Central memory CD8-positive, alpha-beta T cell (primary cell): Measurements from ENCODE around the gene OR52J3.
"Not testable (repeated sequence)": the region's sequence is repeated elsewhere in the genome, so short reads cannot be mapped to it uniquely, and the experiment has no call there.

ENCODE experiments used
- ATAC-seq: fragments of 150-1000 bp; cut with Tn5 transposase; replicated peaks from 2 replicates; pipeline ENCODE4 v1.10.0; 2022; ENCODE audit warnings: mild to moderate bottlenecking, moderate FRiP score, moderate number of reproducible peaks; ENCODE audit not compliant: poor library complexity, severe bottlenecking; ENCODE audit errors: extremely low read depth
- DNase-seq, 2 donors: peaks; one replicate each; pipeline ENCODE4 v3.0.0; 2021; ENCODE audit warnings: low spot score in 2 of 2
- H3K27ac Mint-ChIP-seq: one replicate; pipeline ENCODE4 v1.8.0; 2022; ENCODE audit warnings: low read depth, mild to moderate bottlenecking, moderate library complexity, mixed read lengths
- H3K27me3 Mint-ChIP-seq: one replicate; pipeline ENCODE4 v1.8.0; 2022; ENCODE audit warnings: mixed read lengths
- H3K36me3 Mint-ChIP-seq: one replicate; pipeline ENCODE4 v1.8.0; 2022; ENCODE audit warnings: mild to moderate bottlenecking, moderate library complexity, mixed read lengths; ENCODE audit not compliant: insufficient read depth
- H3K4me1 Mint-ChIP-seq: one replicate; pipeline ENCODE4 v1.8.0; 2022; ENCODE audit warnings: mixed read lengths
- H3K4me3 Mint-ChIP-seq: one replicate; pipeline ENCODE4 v1.8.0; 2022; ENCODE audit warnings: mild to moderate bottlenecking, moderate library complexity, mixed read lengths
- H3K9me3 Mint-ChIP-seq: one replicate; pipeline ENCODE4 v1.8.0; 2022; ENCODE audit warnings: mixed read lengths

Gene OR52J3

GRCh38 chr11:5058679-5059078 is 12.4 kb downstream of the OR52J3 start:
- H3K4me3 Mint-ChIP-seq, DNase-seq, ATAC-seq, H3K9me3 Mint-ChIP-seq, H3K36me3 Mint-ChIP-seq, H3K27ac Mint-ChIP-seq, H3K4me1 Mint-ChIP-seq: not testable (repeated sequence)
- peaks cover 19% of the 10 kb centered on the region for H3K27me3 Mint-ChIP-seq

GRCh38 chr11:5059391-5059790 is 13.1 kb downstream of the OR52J3 start, which contains the start of gene OR52E2:
Gene OR52E2 (minus strand): TSS chr11:5059627. CDS start chr11:5059627, 0 bp downstream.
- ATAC-seq (no peak), DNase-seq (no peak)
- H3K36me3 Mint-ChIP-seq, result no peaks in the 10 kb centered on the region
- H3K27me3 Mint-ChIP-seq, result peaks cover 19% of the 10 kb centered on the region
- no peak within 1 kb of the TSS for H3K4me3 Mint-ChIP-seq
- no peaks in the 10 kb centered on the region for H3K4me1 Mint-ChIP-seq
- no peak within 1 kb of the TSS for H3K27ac Mint-ChIP-seq
- H3K9me3 Mint-ChIP-seq, result peaks cover 5% of the 10 kb centered on the region

DNA sequence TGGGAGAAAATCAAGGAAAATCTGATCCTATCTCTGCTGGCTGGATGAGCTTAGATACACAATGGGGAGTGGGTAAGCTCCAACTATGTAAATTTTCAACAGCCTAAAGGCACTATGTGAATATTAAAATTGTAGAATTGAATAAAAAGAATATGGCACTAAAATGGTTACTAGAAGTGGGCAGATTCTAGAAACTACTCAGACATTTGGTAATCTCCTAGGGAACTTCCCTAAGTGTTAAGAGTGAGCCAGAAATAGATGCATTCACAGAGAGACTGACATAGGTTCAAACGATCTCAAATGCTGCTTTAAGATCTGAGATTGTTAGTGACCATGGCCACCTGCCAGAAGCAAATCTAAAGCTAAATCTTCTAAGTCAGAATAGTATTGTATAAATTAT is 18.7 kb downstream of the OR52J3 start:
- H3K27ac Mint-ChIP-seq, result no peak overlapping the region
- no peak for DNase-seq

GRCh38 chr11:5069272-5069671 is 22.9 kb downstream of the OR52J3 start, which contains the start of gene OR52E1:
Gene OR52E1 (plus strand): TSS chr11:5069572.
- Mint-ChIP-seq H3K4me1 (no peaks in the 10 kb centered on the region), H3K27ac (no peak within 1 kb of the TSS), H3K36me3 (peaks cover 1% of the 10 kb centered on the region), H3K9me3 (no peaks in the 10 kb centered on the region), H3K4me3 (no peak within 1 kb of the TSS), H3K27me3 (no peaks in the 10 kb centered on the region)
- no peak for ATAC-seq
- DNase-seq, result no peak

More for the DNA sequence above, 18.7 kb downstream of the OR52J3 start:
- no peak overlapping the region for H3K4me3 Mint-ChIP-seq
- H3K36me3 Mint-ChIP-seq, result peaks cover 1% of the 10 kb centered on the region
- H3K4me1 Mint-ChIP-seq, result no peaks in the 10 kb centered on the region
- H3K27me3 Mint-ChIP-seq, result no peaks in the 10 kb centered on the region
- no peak for ATAC-seq
- no peaks in the 10 kb centered on the region for H3K9me3 Mint-ChIP-seq

DNA sequence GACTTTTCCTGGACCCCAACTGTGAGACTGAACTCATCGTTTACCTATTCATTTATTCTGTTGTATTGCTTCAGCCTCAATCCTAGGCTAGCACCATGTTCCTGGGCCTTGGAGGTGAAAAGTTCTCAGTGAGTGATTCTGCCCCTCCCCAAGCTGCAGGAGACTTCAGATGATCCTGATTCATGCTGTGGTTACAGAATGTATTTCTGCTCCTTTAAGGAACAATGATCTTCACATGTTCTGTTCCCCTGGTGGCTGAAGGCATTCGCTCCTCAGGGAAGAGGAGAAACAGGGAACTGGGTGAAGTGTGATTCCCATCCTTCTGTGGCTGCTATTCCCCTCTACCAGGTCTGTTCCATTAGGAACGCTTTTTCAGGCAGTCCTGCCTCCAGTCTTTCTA is 25.5 kb downstream of the OR52J3 start:
- Mint-ChIP-seq H3K9me3 (no peaks in the 10 kb centered on the region), H3K27ac (no peak overlapping the region), H3K27me3 (no peaks in the 10 kb centered on the region), H3K4me1 (no peaks in the 10 kb centered on the region), H3K36me3 (peaks cover 1% of the 10 kb centered on the region), H3K4me3 (no peak overlapping the region)
- DNase-seq (no peak), ATAC-seq (no peak)

GRCh38 chr11:5081405-5081804 is 35.1 kb downstream of the OR52J3 start:
- no peak for ATAC-seq
- Mint-ChIP-seq H3K27ac (no peak overlapping the region), H3K9me3 (no peaks in the 10 kb centered on the region), H3K36me3 (no peaks in the 10 kb centered on the region), H3K4me1 (no peaks in the 10 kb centered on the region), H3K4me3 (no peak overlapping the region), H3K27me3 (no peaks in the 10 kb centered on the region)
- no peak for DNase-seq

DNA sequence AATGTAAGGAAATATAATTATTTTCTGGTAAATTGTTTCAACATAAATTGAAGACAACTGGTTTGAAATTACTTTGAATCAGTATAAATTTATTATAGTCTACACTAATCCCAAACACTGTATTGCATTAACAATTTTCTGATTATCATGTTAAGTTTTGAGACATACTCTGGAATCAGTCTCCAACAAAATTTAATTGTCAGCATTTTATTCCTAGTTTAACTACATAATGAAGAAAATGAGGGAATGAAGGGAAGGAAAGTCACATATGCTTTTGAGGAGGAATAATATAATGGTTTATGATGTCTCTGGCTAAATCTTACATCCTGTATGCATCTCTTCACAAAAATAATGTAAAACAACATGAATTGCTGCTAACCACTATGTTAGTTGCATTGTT is 37.3 kb downstream of the OR52J3 start:
- Mint-ChIP-seq H3K4me3 (no peak overlapping the region), H3K9me3 (no peaks in the 10 kb centered on the region), H3K4me1 (no peaks in the 10 kb centered on the region), H3K36me3 (no peaks in the 10 kb centered on the region), H3K27me3 (no peaks in the 10 kb centered on the region), H3K27ac (no peak overlapping the region)
- ATAC-seq (no peak), DNase-seq (no peak)

- ATAC-seq (no peak), DNase-seq (no peak)
- Mint-ChIP-seq H3K27me3 (no peaks in the 10 kb centered on the region), H3K27ac (no peak overlapping the region), H3K9me3 (peaks cover 5% of the 10 kb centered on the region), H3K4me3 (no peak overlapping the region), H3K36me3 (no peaks in the 10 kb centered on the region), H3K4me1 (no peaks in the 10 kb centered on the region)
Measured at GRCh38 chr11:5088556-5088955, 42.2 kb downstream of the OR52J3 start.

DNA sequence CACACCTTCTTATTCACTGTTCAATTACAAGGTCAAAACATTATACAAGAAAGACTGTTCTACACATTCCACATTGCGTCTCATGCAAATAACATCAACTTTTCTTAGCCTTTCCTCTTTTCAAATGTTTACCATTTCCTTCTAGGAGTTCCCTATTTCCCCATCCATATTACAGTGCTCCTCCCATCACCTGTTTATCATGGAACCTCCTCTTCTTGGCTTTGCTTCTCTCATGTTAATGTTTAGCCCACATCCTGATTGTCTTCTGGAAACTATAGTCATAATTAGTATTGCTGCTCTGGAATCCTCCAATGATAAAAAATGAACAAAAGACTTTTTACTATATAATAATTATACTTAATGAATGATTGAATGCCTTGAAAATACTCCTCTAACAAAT is 44.3 kb downstream of the OR52J3 start:
- no peak overlapping the region for H3K4me3 Mint-ChIP-seq
- H3K27me3 Mint-ChIP-seq, result no peaks in the 10 kb centered on the region
- no peaks in the 10 kb centered on the region for H3K4me1 Mint-ChIP-seq
- H3K9me3 Mint-ChIP-seq, result peaks cover 5% of the 10 kb centered on the region
- H3K36me3 Mint-ChIP-seq, result no peaks in the 10 kb centered on the region
- ATAC-seq (no peak), DNase-seq (no peak)
- H3K27ac Mint-ChIP-seq, result no peak overlapping the region

DNA sequence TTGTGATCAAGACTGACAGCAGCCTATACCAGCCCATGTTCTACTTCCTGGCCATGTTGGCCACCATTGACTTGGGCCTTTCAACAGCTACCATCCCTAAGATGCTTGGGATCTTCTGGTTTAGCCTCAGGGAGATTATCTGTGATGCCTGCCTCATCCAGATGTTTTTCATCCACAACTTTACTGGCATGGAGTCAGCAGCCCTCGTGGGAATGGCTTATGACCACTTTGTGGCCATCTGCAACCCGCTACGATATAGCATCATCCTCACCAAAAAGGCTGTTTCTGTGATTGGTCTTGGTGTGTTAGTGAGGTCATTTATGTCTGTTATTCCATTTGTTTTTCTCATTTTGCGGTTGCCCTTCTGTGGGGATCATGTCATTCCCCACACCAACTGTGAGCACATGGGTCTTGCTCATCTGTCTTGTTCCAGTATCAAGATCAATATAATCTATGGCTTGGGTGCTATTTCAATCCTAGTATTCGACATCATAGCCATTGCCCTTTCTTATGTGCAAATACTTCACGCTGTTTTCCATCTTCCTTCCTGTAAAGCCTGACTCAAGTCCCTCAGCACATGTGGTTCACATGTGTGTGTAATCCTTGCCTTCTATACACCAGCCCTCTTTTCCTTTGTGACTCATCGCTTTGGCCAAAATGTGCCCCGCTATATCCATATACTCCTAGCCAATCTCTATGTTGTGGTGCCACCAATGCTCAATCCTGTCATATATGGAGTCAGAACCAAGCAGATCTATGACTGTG is 46.7 kb downstream of the OR52J3 start:
- no peaks in the 10 kb centered on the region for H3K36me3 Mint-ChIP-seq
- no peaks in the 10 kb centered on the region for H3K4me1 Mint-ChIP-seq
- no peak for ATAC-seq
- H3K27ac Mint-ChIP-seq, result no peak overlapping the region
- no peaks in the 10 kb centered on the region for H3K27me3 Mint-ChIP-seq
- peaks cover 5% of the 10 kb centered on the region for H3K9me3 Mint-ChIP-seq
- no peak for DNase-seq
- no peak overlapping the region for H3K4me3 Mint-ChIP-seq

GRCh38 chr11:5096011-5096410 is 49.7 kb downstream of the OR52J3 start:
- Mint-ChIP-seq H3K4me1 (no peaks in the 10 kb centered on the region), H3K9me3 (peaks cover 5% of the 10 kb centered on the region), H3K27me3 (no peaks in the 10 kb centered on the region), H3K27ac (no peak overlapping the region), H3K36me3 (no peaks in the 10 kb centered on the region), H3K4me3 (no peak overlapping the region)
- ATAC-seq (no peak), DNase-seq (no peak)
